ENCODE measurements around the gene REV3L.
A peak's percentile ranks its signal among the peaks of the same experiment; 100 is the strongest.

REV3L gene

DNA sequence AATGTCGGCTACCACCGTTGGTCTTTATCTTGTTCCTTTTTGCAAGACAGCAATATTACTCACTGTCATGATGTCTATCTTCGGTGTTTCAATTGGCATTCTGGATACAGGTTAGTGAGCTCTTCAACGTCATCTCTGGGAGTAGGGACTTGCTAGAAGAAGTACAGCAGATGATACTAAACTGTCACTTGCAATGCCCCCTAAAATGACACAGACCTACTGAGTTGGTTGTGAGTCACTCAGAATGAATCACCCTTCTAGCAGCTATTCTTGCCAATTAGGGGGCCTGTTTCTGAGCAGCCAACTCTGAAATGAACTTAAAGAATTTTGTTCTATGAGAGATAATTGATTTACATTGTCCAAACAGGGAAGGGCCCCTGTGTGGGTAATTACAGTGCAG, 219.2 kb downstream of the REV3L start:
- no peak overlapping the region for H3K9ac ChIP-seq (ENCODE audit: low read length)
- TF ChIP-seq, protein P1, sequence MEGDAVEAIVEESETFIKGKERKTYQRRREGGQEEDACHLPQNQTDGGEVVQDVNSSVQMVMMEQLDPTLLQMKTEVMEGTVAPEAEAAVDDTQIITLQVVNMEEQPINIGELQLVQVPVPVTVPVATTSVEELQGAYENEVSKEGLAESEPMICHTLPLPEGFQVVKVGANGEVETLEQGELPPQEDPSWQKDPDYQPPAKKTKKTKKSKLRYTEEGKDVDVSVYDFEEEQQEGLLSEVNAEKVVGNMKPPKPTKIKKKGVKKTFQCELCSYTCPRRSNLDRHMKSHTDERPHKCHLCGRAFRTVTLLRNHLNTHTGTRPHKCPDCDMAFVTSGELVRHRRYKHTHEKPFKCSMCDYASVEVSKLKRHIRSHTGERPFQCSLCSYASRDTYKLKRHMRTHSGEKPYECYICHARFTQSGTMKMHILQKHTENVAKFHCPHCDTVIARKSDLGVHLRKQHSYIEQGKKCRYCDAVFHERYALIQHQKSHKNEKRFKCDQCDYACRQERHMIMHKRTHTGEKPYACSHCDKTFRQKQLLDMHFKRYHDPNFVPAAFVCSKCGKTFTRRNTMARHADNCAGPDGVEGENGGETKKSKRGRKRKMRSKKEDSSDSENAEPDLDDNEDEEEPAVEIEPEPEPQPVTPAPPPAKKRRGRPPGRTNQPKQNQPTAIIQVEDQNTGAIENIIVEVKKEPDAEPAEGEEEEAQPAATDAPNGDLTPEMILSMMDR (IDR thresholded peaks at IDR 0.05; ENCODE audit: insufficient read depth, low read length, poor library complexity, severe bottlenecking), result no peak
- TF ChIP-seq EZH2phosphoT487 (conservative IDR thresholded peaks at IDR 0.05; ENCODE audit: low read length), result no peak
- no peak overlapping the region for H3K4me3 ChIP-seq (ENCODE audit: insufficient read depth, low read length, poor library complexity, severe bottlenecking)
- no peak overlapping the region for H3K27ac ChIP-seq (ENCODE audit: low read depth, low read length)
- H3K4me2 ChIP-seq (ENCODE audit: low read depth, low read length, poor library complexity, severe bottlenecking), result no peak overlapping the region
- no peaks in the 10 kb centered on the region for H3K27me3 ChIP-seq (ENCODE audit: low read length)
- H3K79me2 ChIP-seq (ENCODE audit: insufficient read depth, low read length), result peaks cover 46% of the 10 kb centered on the region
- no peaks in the 10 kb centered on the region for H4K20me1 ChIP-seq (ENCODE audit: low read depth, low read length)
- H3F3A ChIP-seq (ENCODE audit: insufficient read depth), result 0 out of 2 replicates have a peak, but pooled peaks cover 6% of the 10 kb centered on the region
- no peaks in the 10 kb centered on the region for H3K9me3 ChIP-seq (ENCODE audit: insufficient read depth, low read length)
- peaks cover 6% of the 10 kb centered on the region; the same call in 1 of the 2 replicates for H3K36me3 ChIP-seq (ENCODE audit: low read length)
- H2AFZ ChIP-seq (ENCODE audit: low read depth, low read length, severe bottlenecking), result no peak overlapping the region
- H3K9me2 ChIP-seq (replicated peaks; ENCODE audit: insufficient read depth, low read length), result no peaks in the 10 kb centered on the region

- H3K4me2 ChIP-seq (ENCODE audit: low read depth, low read length, poor library complexity, severe bottlenecking), result peak overlapping the region; percentile 69
- H3K36me3 ChIP-seq (ENCODE audit: low read length), result no peaks in the 10 kb centered on the region
- H2AFZ ChIP-seq (ENCODE audit: low read depth, low read length, severe bottlenecking), result no peak overlapping the region
- H3K9ac ChIP-seq (ENCODE audit: low read length), result peak overlapping the region; percentile 91
- H3K9me3 ChIP-seq (ENCODE audit: insufficient read depth, low read length), result no peaks in the 10 kb centered on the region
- H3K9me2 ChIP-seq (replicated peaks; ENCODE audit: insufficient read depth, low read length), result no peaks in the 10 kb centered on the region
- TF ChIP-seq EZH2phosphoT487 (conservative IDR thresholded peaks at IDR 0.05; ENCODE audit: low read length), result no peak
- TF ChIP-seq, protein P1 (IDR thresholded peaks at IDR 0.05; ENCODE audit: insufficient read depth, low read length, poor library complexity, severe bottlenecking), result no peak
- peak overlapping the region; percentile 86 for H3K4me3 ChIP-seq (ENCODE audit: insufficient read depth, low read length, poor library complexity, severe bottlenecking)
- no peaks in the 10 kb centered on the region for H4K20me1 ChIP-seq (ENCODE audit: low read depth, low read length)
- peaks cover 33% of the 10 kb centered on the region for H3K79me2 ChIP-seq (ENCODE audit: insufficient read depth, low read length)
- H3F3A ChIP-seq (ENCODE audit: insufficient read depth), result 0 out of 2 replicates have a peak, but pooled peaks cover 8% of the 10 kb centered on the region
- no peaks in the 10 kb centered on the region for H3K27me3 ChIP-seq (ENCODE audit: low read length)
- no peak overlapping the region for H3K27ac ChIP-seq (ENCODE audit: low read depth, low read length)
Observed at GRCh38 chr6:111260570-111261298, 222.3 kb downstream of the REV3L start.

GRCh38 chr6:111259089-111259831, 223.8 kb downstream of the REV3L start:
- Histone ChIP-seq H3K79me2 (ENCODE audit: insufficient read depth, low read length) (peaks cover 33% of the 10 kb centered on the region), H3K9me2 (replicated peaks; ENCODE audit: insufficient read depth, low read length) (no peaks in the 10 kb centered on the region), H3K4me3 (ENCODE audit: insufficient read depth, low read length, poor library complexity, severe bottlenecking) (peak overlapping the region; percentile 86), H3K36me3 (ENCODE audit: low read length) (no peaks in the 10 kb centered on the region), H3K27ac (ENCODE audit: low read depth, low read length) (peak overlapping the region; percentile 63), H3K4me2 (ENCODE audit: low read depth, low read length, poor library complexity, severe bottlenecking) (peak overlapping the region; percentile 69), H3K27me3 (ENCODE audit: low read length) (no peaks in the 10 kb centered on the region), H3F3A (ENCODE audit: insufficient read depth) (0 out of 2 replicates have a peak, but pooled peaks cover 8% of the 10 kb centered on the region), H2AFZ (ENCODE audit: low read depth, low read length, severe bottlenecking) (peak overlapping the region; percentile 95), H3K9ac (ENCODE audit: low read length) (peak overlapping the region; percentile 91), H4K20me1 (ENCODE audit: low read depth, low read length) (no peaks in the 10 kb centered on the region), H3K9me3 (ENCODE audit: insufficient read depth, low read length) (no peaks in the 10 kb centered on the region)
- no peak for TF ChIP-seq EZH2phosphoT487 (conservative IDR thresholded peaks at IDR 0.05; ENCODE audit: low read length)
- TF ChIP-seq, protein P1 (IDR thresholded peaks at IDR 0.05; ENCODE audit: insufficient read depth, low read length, poor library complexity, severe bottlenecking), result peak; percentile 82

All from SU-DHL-6 (cell line).